OCI-LY7 (cell line): ENCODE measurements around the gene LRP2. TPM values are rescaled to one million over a fixed set of nuclear protein-coding genes. Genes with fewer than 3 reads are reported as not detected.

Source experiments
- BruUV-seq: library from RNA; stranded (reverse); fragments of 400-500 nt; replicated peaks from 2 replicates; lab custom pipeline; 2021; lab: Mats Ljungman, UMichigan
- CTCF ChIA-PET: fragments of 300-600 bp; sonication (Branson Sonifier 250); formaldehyde crosslinking; loops from one replicate; lab custom pipeline; 2022; ENCODE audit warnings: antibody characterized with exemption; ENCODE audit not compliant: unreplicated experiment; lab: Charles Lee
- POLR2A ChIA-PET: fragments of 300-600 bp; sonication (Branson Sonifier 250); formaldehyde crosslinking; loops from one replicate; lab custom pipeline; 2022; ENCODE audit warnings: antibody characterized with exemption; lab: Charles Lee
- DNase-seq: peaks from one replicate; pipeline ENCODE4 v3.0.0-alpha.2; 2015; ENCODE audit warnings: low spot score
- H2AFZ ChIP-seq: fragments of 200-600 bp; sonication (generic), shearing (Covaris generic); 2 replicates; pipeline ENCODE4 v1.6.1; 2014; ENCODE audit warnings: mild to moderate bottlenecking, antibody characterized with exemption, low read length, moderate library complexity
- H3K27ac ChIP-seq: fragments of 200-600 bp; sonication (generic); 2 replicates; pipeline ENCODE4 v1.5.1; 2014; ENCODE audit warnings: mixed run types, low read depth, mild to moderate bottlenecking, moderate library complexity, low read length, inconsistent platforms; ENCODE audit not compliant: poor library complexity, severe bottlenecking
- H3K36me3 ChIP-seq: fragments of 200-600 bp; sonication (generic); 2 replicates; pipeline ENCODE4 v1.6.1; 2014; ENCODE audit warnings: mild to moderate bottlenecking, antibody characterized with exemption, low read length, moderate library complexity, mixed read lengths; ENCODE audit not compliant: insufficient read depth
- H3K4me1 ChIP-seq: fragments of 200-600 bp; sonication (generic); 2 replicates; pipeline ENCODE4 v1.5.1; 2014; ENCODE audit warnings: mild to moderate bottlenecking, low read length; ENCODE audit not compliant: insufficient read depth, poor library complexity, severe bottlenecking
- H3K4me2 ChIP-seq: fragments of 200-600 bp; sonication (generic); 2 replicates; pipeline ENCODE4 v1.6.1; 2014; ENCODE audit warnings: mild to moderate bottlenecking, low read length
- H3K4me3 ChIP-seq: fragments of 200-600 bp; sonication (generic); 2 replicates; pipeline ENCODE4 v1.5.1; 2014; ENCODE audit warnings: mild to moderate bottlenecking, low read depth, low read length; ENCODE audit not compliant: poor library complexity, severe bottlenecking
- H3K79me2 ChIP-seq: fragments of 200-600 bp; sonication (generic); 2 replicates; pipeline ENCODE4 v1.6.1; 2016; ENCODE audit warnings: low read depth, mild to moderate bottlenecking, low read length, moderate library complexity, mixed read lengths; ENCODE audit not compliant: insufficient read depth
- H3K9me2 ChIP-seq: fragments of 200-600 bp; sonication (generic); 2 replicates; pipeline ENCODE4 v1.6.1; 2016; ENCODE audit warnings: mild to moderate bottlenecking, low read length, mixed read lengths; ENCODE audit not compliant: insufficient read depth
- H3K9me3 ChIP-seq: fragments of 200-600 bp; sonication (generic); 2 replicates; pipeline ENCODE4 v1.6.1; 2014; ENCODE audit warnings: mild to moderate bottlenecking, mixed run types, low read length, mixed read lengths
- H4K20me1 ChIP-seq: fragments of 200-600 bp; sonication (generic); 2 replicates; pipeline ENCODE4 v1.6.1; 2014; ENCODE audit warnings: mild to moderate bottlenecking, antibody characterized with exemption, low read length, moderate library complexity, mixed read lengths; ENCODE audit not compliant: insufficient read depth
- CTCF ChIP-seq: fragments of 200-600 bp; sonication (generic); conservative IDR thresholded peaks from 2 replicates; pipeline ENCODE4 v1.5.1; 2014; ENCODE audit warnings: mild to moderate bottlenecking, antibody characterized with exemption, low read length, moderate library complexity, mixed read lengths
- EZH2phosphoT487 ChIP-seq: fragments of 200-600 bp; sonication (generic); IDR thresholded peaks from 2 replicates; pipeline ENCODE4 v1.6.1; 2018; ENCODE audit warnings: low read depth, borderline replicate concordance, mild to moderate bottlenecking, mixed run types, antibody characterized with exemption, low read length, moderate library complexity, mixed read lengths
- intact Hi-C: fragments of 100-400 bp; cut with micrococcal nuclease; formaldehyde crosslinking; loops from one replicate; pipeline ENCODE4 v1.10.0; 2022; ENCODE audit not compliant: unreplicated experiment
- total RNA-seq, 2 experiments: library from RNA; depleted of rRNA in 1 of 2; stranded (reverse); fragments of >200 nt in 1 of 2; shearing (Covaris generic) in 1 of 2; gene quantifications; 2 replicates each; pipeline ENCODE4 v1.2.3, GENCODE V29; 2014 to 2022

The LRP2 gene
- total RNA-seq, 2 experiments from 2014 or later, result 0.89 TPM; not detected in 1

GRCh38 chr2:169086893-169087467 is 275.4 kb downstream of the LRP2 start:
- H3K4me3 ChIP-seq, result no peak overlapping the region
- ChIA-PET POLR2A (interaction anchor here (0.5 kb wide), 1 partner anchor 332 kb away, joined by 4 read pairs; no protein-coding TSS in a partner anchor), CTCF (no interaction called here)
- BruUV-seq, result no TSS peak
- no peaks in the 10 kb centered on the region for H3K79me2 ChIP-seq
- no peaks in the 10 kb centered on the region for H3K36me3 ChIP-seq
- no peak for TF ChIP-seq EZH2phosphoT487
- TF ChIP-seq CTCF, result no peak
- H3K9me3 ChIP-seq, result no peaks in the 10 kb centered on the region
- no peaks in the 10 kb centered on the region for H4K20me1 ChIP-seq
- intact Hi-C loops, result no loop called here
- no peak overlapping the region for H3K27ac ChIP-seq
- no peak for DNase-seq
- no peaks in the 10 kb centered on the region for H3K9me2 ChIP-seq
- H2AFZ ChIP-seq, result no peak overlapping the region
- peaks cover 6% of the 10 kb centered on the region for H3K4me1 ChIP-seq
- no peak overlapping the region for H3K4me2 ChIP-seq

- peak overlapping the region; percentile 39 for H3K4me2 ChIP-seq
Measured at GRCh38 chr2:169082995-169083394, 279.3 kb downstream of the LRP2 start.

More at GRCh38 chr2:169082995-169083394, 279.3 kb downstream of the LRP2 start:
- CTCF ChIA-PET, result no interaction called here
- H3K9me3 ChIP-seq, result no peaks in the 10 kb centered on the region
- intact Hi-C loops, result no loop called here
- H3K4me1 ChIP-seq, result peaks cover 6% of the 10 kb centered on the region
- H3K79me2 ChIP-seq, result no peaks in the 10 kb centered on the region
- peak overlapping the region; percentile 36; the same call in 1 of the 2 replicates for H2AFZ ChIP-seq
- no peaks in the 10 kb centered on the region for H3K9me2 ChIP-seq
- no peaks in the 10 kb centered on the region for H4K20me1 ChIP-seq
- POLR2A ChIA-PET, result interaction anchor here (1.2 to 1.8 kb wide), 2 partner anchors 14 to 17 kb away, joined by 4 to 5 read pairs; no protein-coding TSS in a partner anchor
- no peak overlapping the region for H3K4me3 ChIP-seq
- BruUV-seq, result no TSS peak
- no peak overlapping the region for H3K27ac ChIP-seq
- no peak for TF ChIP-seq EZH2phosphoT487
- TF ChIP-seq CTCF, result no peak
- H3K36me3 ChIP-seq, result no peaks in the 10 kb centered on the region
- no peak for DNase-seq
